Measurements from ENCODE around the gene MEF2D.

MEF2D gene

GRCh38 chr1:156433602-156434001 lies 67.0 kb downstream of the MEF2D start:
- H3K4me1 ChIP-seq: peaks cover 6% of the 10 kb centered on the region
- H3K4me2 ChIP-seq: no peak overlapping the region
- H3K4me3 ChIP-seq: no peak overlapping the region
- no peaks in the 10 kb centered on the region for H3K36me3 ChIP-seq
- peaks cover 100% of the 10 kb centered on the region for H3K27me3 ChIP-seq
- peaks cover 60% of the 10 kb centered on the region for H4K20me1 ChIP-seq
- H3K9me3 ChIP-seq: peaks cover 15% of the 10 kb centered on the region
- no peak for TF ChIP-seq Cebpa-rat (IDR thresholded peaks at IDR 0.05)
- no peak overlapping the region for H3K27ac ChIP-seq
- H3K9ac ChIP-seq: no peak overlapping the region

- H3K27me3 ChIP-seq: peaks cover 100% of the 10 kb centered on the region
- H3K4me2 ChIP-seq: no peak overlapping the region
Observed at GRCh38 chr1:156433032-156433431, 67.5 kb downstream of the MEF2D start.

GRCh38 chr1:156432669-156433018 lies 67.9 kb downstream of the MEF2D start:
- H4K20me1 ChIP-seq: peaks cover 54% of the 10 kb centered on the region
- no peak overlapping the region for H3K27ac ChIP-seq
- no peaks in the 10 kb centered on the region for H3K36me3 ChIP-seq
- TF ChIP-seq Cebpa-rat (IDR thresholded peaks at IDR 0.05): no peak
- no peaks in the 10 kb centered on the region for H3K4me1 ChIP-seq
- no peak overlapping the region for H3K9ac ChIP-seq
- peaks cover 100% of the 10 kb centered on the region for H3K27me3 ChIP-seq
- no peak overlapping the region for H3K4me2 ChIP-seq
- no peak overlapping the region for H3K4me3 ChIP-seq
- peaks cover 15% of the 10 kb centered on the region for H3K9me3 ChIP-seq

More at GRCh38 chr1:156433032-156433431, 67.5 kb downstream of the MEF2D start:
- Histone ChIP-seq H3K36me3 (no peaks in the 10 kb centered on the region), H3K4me3 (no peak overlapping the region), H3K9ac (no peak overlapping the region), H3K4me1 (peaks cover under 1% of the 10 kb centered on the region), H3K9me3 (peaks cover 15% of the 10 kb centered on the region), H4K20me1 (peaks cover 54% of the 10 kb centered on the region), H3K27ac (no peak overlapping the region)
- no peak for TF ChIP-seq Cebpa-rat (IDR thresholded peaks at IDR 0.05)

GRCh38 chr1:156431769-156432668 lies 68.6 kb downstream of the MEF2D start:
- Histone ChIP-seq H3K9me3 (peaks cover 15% of the 10 kb centered on the region), H3K9ac (no peak overlapping the region), H3K27me3 (peaks cover 100% of the 10 kb centered on the region)

GRCh38 chr1:156431366-156431765 lies 69.2 kb downstream of the MEF2D start:
- Histone ChIP-seq H3K4me2 (no peak overlapping the region), H3K27me3 (peaks cover 100% of the 10 kb centered on the region), H3K9ac (no peak overlapping the region), H3K4me3 (no peak overlapping the region), H3K36me3 (no peaks in the 10 kb centered on the region), H4K20me1 (peaks cover 52% of the 10 kb centered on the region), H3K4me1 (no peaks in the 10 kb centered on the region), H3K9me3 (peaks cover 12% of the 10 kb centered on the region), H3K27ac (no peak overlapping the region)
- TF ChIP-seq Cebpa-rat (IDR thresholded peaks at IDR 0.05): no peak

More at GRCh38 chr1:156431769-156432668, 68.6 kb downstream of the MEF2D start:
- no peak overlapping the region for H3K4me3 ChIP-seq
- H4K20me1 ChIP-seq: peaks cover 54% of the 10 kb centered on the region
- H3K4me2 ChIP-seq: no peak overlapping the region
- H3K4me1 ChIP-seq: no peaks in the 10 kb centered on the region
- no peak overlapping the region for H3K27ac ChIP-seq
- no peaks in the 10 kb centered on the region for H3K36me3 ChIP-seq
- no peak for TF ChIP-seq Cebpa-rat (IDR thresholded peaks at IDR 0.05)

- peaks cover 7% of the 10 kb centered on the region for H3K9me3 ChIP-seq
- no peaks in the 10 kb centered on the region for H3K4me1 ChIP-seq
- H4K20me1 ChIP-seq: peaks cover 52% of the 10 kb centered on the region; the same call in 1 of the 2 replicates
- H3K4me2 ChIP-seq: no peak overlapping the region
- no peak overlapping the region for H3K4me3 ChIP-seq
- no peaks in the 10 kb centered on the region for H3K36me3 ChIP-seq
- no peak overlapping the region for H3K27ac ChIP-seq
- no peak for TF ChIP-seq Cebpa-rat (IDR thresholded peaks at IDR 0.05)
- peaks cover 100% of the 10 kb centered on the region for H3K27me3 ChIP-seq
- H3K9ac ChIP-seq: no peak overlapping the region
Observed at GRCh38 chr1:156430866-156431265, 69.7 kb downstream of the MEF2D start.

GRCh38 chr1:156430303-156430702 lies 70.3 kb downstream of the MEF2D start:
- no peaks in the 10 kb centered on the region for H3K36me3 ChIP-seq
- H3K27ac ChIP-seq: no peak overlapping the region
- no peak for TF ChIP-seq Cebpa-rat (IDR thresholded peaks at IDR 0.05)
- H3K9me3 ChIP-seq: peaks cover 1% of the 10 kb centered on the region
- H4K20me1 ChIP-seq: peaks cover 48% of the 10 kb centered on the region; the same call in 1 of the 2 replicates
- no peak overlapping the region for H3K9ac ChIP-seq
- H3K27me3 ChIP-seq: peaks cover 100% of the 10 kb centered on the region
- H3K4me2 ChIP-seq: no peak overlapping the region
- H3K4me3 ChIP-seq: no peak overlapping the region
- no peaks in the 10 kb centered on the region for H3K4me1 ChIP-seq

- Histone ChIP-seq H3K36me3 (no peaks in the 10 kb centered on the region), H4K20me1 (peaks cover 44% of the 10 kb centered on the region; the same call in 1 of the 2 replicates), H3K4me3 (no peak overlapping the region), H3K4me1 (no peaks in the 10 kb centered on the region), H3K9ac (no peak overlapping the region), H3K4me2 (no peak overlapping the region), H3K9me3 (no peaks in the 10 kb centered on the region), H3K27ac (no peak overlapping the region), H3K27me3 (peaks cover 100% of the 10 kb centered on the region)
- no peak for TF ChIP-seq Cebpa-rat (IDR thresholded peaks at IDR 0.05)
Observed at GRCh38 chr1:156429313-156430060, 71.1 kb downstream of the MEF2D start.

- no peak overlapping the region for H3K9ac ChIP-seq
- TF ChIP-seq Cebpa-rat (IDR thresholded peaks at IDR 0.05): no peak
- H3K4me3 ChIP-seq: no peak overlapping the region
- no peaks in the 10 kb centered on the region for H3K4me1 ChIP-seq
- H3K27ac ChIP-seq: no peak overlapping the region
- H3K27me3 ChIP-seq: peaks cover 100% of the 10 kb centered on the region
- H4K20me1 ChIP-seq: peaks cover 40% of the 10 kb centered on the region; the same call in 1 of the 2 replicates
- no peaks in the 10 kb centered on the region for H3K9me3 ChIP-seq
- H3K4me2 ChIP-seq: no peak overlapping the region
- no peaks in the 10 kb centered on the region for H3K36me3 ChIP-seq
Observed at GRCh38 chr1:156428746-156429288, 71.8 kb downstream of the MEF2D start.

Measured in BLaER1 (cell line).